HFFc6 (cell line): ENCODE results near the gene TSFM. TPM values are rescaled to one million over a fixed set of nuclear protein-coding genes. Genes with fewer than 3 reads are reported as not detected.

Source experiments
- DNase-seq: peaks from one replicate; pipeline ENCODE4 v3.0.0-alpha.2; 2018
- H3K27ac Mint-ChIP-seq: 2 replicates; pipeline ENCODE4 v1.8.0; 2020; ENCODE audit warnings: mild to moderate bottlenecking, mixed read lengths
- H3K27me3 Mint-ChIP-seq: 2 replicates; pipeline ENCODE4 v1.8.0; 2021; ENCODE audit warnings: mild to moderate bottlenecking, moderate library complexity, mixed read lengths; ENCODE audit not compliant: insufficient read depth
- H3K36me3 Mint-ChIP-seq: 2 replicates; pipeline ENCODE4 v1.8.0; 2021; ENCODE audit warnings: low read depth, mixed read lengths
- H3K4me1 Mint-ChIP-seq: 2 replicates; pipeline ENCODE4 v1.8.0; 2020; ENCODE audit warnings: low read depth, mixed read lengths
- H3K4me3 Mint-ChIP-seq: 2 replicates; pipeline ENCODE4 v1.8.0; 2020; ENCODE audit warnings: mild to moderate bottlenecking, moderate library complexity, mixed read lengths
- H3K9me3 Mint-ChIP-seq: 2 replicates; pipeline ENCODE4 v1.8.0; 2020; ENCODE audit warnings: mild to moderate bottlenecking, mixed read lengths
- total RNA-seq, 6 experiments: library from RNA; stranded (reverse); fragmentation: NEBNext Ultra II Directional; extraction: Animal tissue kit (Norgen Biotek cat#: 25700); gene quantifications; 2 replicates in 1 of 6; 3 replicates in 5 of 6; pipeline ENCODE4 v1.2.3, GENCODE V29; 2021
- TF ChIP-seq, protein P1 (sequence below): fragments of 200-600 bp; sonication (generic); IDR thresholded peaks from 2 replicates; pipeline ENCODE4 v1.5.0; 2021; ENCODE audit warnings: antibody characterized with exemption, mild to moderate bottlenecking

Gene TSFM
- total RNA-seq, 6 experiments from 2014 or later: 28.6 to 36.8 (median 33.7) TPM

DNA sequence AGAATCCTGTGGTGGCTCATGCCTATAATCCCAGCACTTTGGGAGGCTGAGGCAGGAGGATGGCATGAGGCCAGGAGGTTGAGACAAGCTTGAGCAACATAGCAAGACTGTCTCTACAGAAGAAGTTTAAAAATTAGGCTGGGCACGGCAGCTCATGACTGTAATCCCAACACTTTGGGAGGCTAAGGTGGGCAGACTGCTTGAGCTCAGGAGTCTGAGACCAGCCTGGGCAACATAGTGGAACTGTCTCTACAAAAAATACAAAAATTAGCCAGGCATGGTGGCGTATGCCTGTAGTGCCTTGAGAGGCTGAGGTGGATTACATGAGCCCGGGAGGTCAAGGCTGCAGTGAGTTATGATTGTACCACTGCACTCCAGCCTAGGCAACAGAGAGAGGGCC is 14.7 kb upstream of the TSFM start:
- no peak for DNase-seq
- H3K27me3 Mint-ChIP-seq: peaks cover 4% of the 10 kb centered on the region
- peaks cover 22% of the 10 kb centered on the region for H3K36me3 Mint-ChIP-seq

DNA sequence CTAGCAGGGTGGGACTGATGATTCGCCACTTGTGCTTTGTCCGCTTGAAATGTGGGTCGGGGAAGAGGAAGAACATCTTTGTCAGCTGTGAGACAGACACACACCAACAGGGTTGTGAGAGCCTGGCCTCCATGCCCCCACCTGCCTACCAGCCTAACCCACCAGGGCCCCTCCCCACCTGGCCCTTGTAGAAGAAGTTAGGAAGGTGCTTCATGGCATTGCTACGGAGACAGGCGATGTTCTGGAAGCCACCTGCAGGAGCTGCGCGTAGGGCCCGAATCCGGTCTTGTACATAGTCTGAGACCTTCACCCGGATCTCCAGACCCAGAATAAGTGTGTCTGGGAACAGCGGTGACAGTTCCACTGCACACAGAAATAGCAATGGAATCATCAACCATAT is 13.0 kb upstream of the TSFM start:
- Mint-ChIP-seq H3K4me3 (no peak overlapping the region; the same call in 1 of the 2 replicates), H3K36me3 (peaks cover 25% of the 10 kb centered on the region), H3K27ac (no peak overlapping the region), H3K27me3 (peaks cover 4% of the 10 kb centered on the region), H3K9me3 (no peaks in the 10 kb centered on the region), H3K4me1 (peaks cover 53% of the 10 kb centered on the region)
- TF ChIP-seq, protein P1, sequence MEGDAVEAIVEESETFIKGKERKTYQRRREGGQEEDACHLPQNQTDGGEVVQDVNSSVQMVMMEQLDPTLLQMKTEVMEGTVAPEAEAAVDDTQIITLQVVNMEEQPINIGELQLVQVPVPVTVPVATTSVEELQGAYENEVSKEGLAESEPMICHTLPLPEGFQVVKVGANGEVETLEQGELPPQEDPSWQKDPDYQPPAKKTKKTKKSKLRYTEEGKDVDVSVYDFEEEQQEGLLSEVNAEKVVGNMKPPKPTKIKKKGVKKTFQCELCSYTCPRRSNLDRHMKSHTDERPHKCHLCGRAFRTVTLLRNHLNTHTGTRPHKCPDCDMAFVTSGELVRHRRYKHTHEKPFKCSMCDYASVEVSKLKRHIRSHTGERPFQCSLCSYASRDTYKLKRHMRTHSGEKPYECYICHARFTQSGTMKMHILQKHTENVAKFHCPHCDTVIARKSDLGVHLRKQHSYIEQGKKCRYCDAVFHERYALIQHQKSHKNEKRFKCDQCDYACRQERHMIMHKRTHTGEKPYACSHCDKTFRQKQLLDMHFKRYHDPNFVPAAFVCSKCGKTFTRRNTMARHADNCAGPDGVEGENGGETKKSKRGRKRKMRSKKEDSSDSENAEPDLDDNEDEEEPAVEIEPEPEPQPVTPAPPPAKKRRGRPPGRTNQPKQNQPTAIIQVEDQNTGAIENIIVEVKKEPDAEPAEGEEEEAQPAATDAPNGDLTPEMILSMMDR: no peak
- no peak for DNase-seq

More for the DNA sequence above, 14.7 kb upstream of the TSFM start:
- Mint-ChIP-seq H3K4me3 (no peak overlapping the region), H3K27ac (no peak overlapping the region), H3K9me3 (no peaks in the 10 kb centered on the region), H3K4me1 (peaks cover 48% of the 10 kb centered on the region)
- TF ChIP-seq, protein P1: no peak

DNA sequence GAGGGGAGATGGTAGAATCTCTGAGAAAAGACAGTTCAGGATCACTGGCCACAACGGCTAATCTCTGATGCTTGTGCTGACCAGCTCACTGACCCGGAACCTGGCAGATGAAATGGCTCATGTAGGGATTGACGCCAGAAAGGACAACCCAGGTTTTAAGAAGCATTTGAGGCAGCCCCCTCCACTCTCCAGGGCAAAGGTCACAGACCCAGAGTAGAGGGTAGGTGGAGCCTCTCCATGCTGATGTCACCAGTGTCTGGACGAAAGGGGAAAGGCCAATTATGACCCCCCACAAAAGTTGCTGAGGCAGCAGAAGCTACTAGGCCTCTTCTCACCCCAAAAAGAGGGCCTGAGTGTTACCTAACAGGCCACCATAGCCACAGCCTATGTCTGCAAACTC is 11.9 kb upstream of the TSFM start:
- Mint-ChIP-seq H3K4me1 (peaks cover 49% of the 10 kb centered on the region), H3K4me3 (peak overlapping the region; percentile 99), H3K9me3 (no peaks in the 10 kb centered on the region), H3K27me3 (peaks cover 4% of the 10 kb centered on the region), H3K36me3 (peaks cover 29% of the 10 kb centered on the region), H3K27ac (peak overlapping the region; percentile 100; the same call in 1 of the 2 replicates)
- TF ChIP-seq, protein P1: no peak
- no peak for DNase-seq

DNA sequence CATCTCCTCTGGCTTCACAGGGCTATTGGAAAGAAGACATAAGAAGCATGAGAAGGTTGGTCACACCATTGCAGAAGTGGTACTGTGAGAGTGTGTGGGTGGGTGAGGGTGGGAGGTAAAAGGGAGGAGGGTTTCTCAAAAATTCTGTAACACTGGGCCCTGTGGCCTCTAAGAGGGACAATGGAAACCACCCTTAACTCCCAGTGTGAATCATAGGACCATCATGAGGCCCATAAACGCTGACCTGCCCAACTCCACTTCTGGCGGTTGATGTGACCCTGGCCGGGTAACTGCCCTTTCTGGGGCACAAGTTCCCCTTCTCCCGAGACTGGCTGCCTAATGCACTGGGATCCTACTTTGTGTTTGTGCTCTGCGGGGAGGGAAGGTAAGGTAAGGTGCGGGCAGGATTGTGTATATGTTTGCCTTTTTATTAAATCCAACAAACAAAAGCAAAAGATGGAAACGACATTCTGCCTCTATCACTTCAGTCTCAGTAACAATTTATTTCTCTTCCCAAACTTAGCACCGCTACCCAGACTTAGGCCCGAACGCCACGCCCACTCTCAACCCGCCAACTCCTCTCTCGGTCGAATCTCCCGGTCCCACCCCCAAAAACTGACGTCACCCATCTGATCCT is 11.2 kb upstream of the TSFM start:
- Mint-ChIP-seq H3K27ac (peak overlapping the region; percentile 100), H3K4me3 (peak overlapping the region; percentile 99), H3K4me1 (peaks cover 45% of the 10 kb centered on the region), H3K27me3 (peaks cover 2% of the 10 kb centered on the region), H3K36me3 (peaks cover 35% of the 10 kb centered on the region), H3K9me3 (no peaks in the 10 kb centered on the region)
- TF ChIP-seq, protein P1: no peak
- DNase-seq: peak; percentile 80

DNA sequence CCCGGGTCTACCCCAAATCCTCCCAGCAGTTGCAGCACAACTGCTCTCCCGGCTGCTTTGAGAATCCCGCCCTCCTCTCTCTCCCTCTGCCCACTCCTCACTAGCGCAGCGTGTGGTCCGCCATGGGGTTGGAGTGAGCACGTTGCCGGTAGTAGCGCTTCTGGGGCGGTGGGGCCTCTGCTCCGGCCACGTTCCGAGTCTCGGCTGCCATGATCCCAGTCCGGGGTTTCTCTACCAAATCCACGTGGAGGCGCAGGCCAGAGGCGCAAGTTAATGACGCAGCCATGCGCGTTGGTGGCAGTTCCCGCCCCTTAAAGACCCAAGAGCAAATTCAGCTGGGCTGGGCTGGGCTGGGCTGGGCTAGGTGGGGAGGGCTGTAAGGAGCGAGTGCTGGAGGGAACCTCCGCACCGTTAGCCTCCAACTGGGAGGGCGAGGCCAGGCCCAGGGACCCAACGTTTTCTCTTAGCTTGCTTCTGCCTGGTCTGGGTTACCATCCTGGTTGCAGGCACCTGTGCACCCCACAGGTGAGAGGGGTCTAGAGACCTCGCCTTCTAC is 10.6 kb upstream of the TSFM start, which contains the start of gene METTL1:
TSS of gene METTL1 (minus strand) at position 233 of the 556 bp plus-strand sequence. CDS start at position 211, 22 bp downstream.
- peaks cover 2% of the 10 kb centered on the region for H3K27me3 Mint-ChIP-seq
- H3K9me3 Mint-ChIP-seq: no peaks in the 10 kb centered on the region
- peak within 1 kb of the TSS; percentile 99 for H3K4me3 Mint-ChIP-seq

More for the DNA sequence above, 10.6 kb upstream of the TSFM start, which contains the start of gene METTL1:
- peaks cover 39% of the 10 kb centered on the region for H3K4me1 Mint-ChIP-seq
- peak within 1 kb of the TSS; percentile 100 for H3K27ac Mint-ChIP-seq
- peak; percentile 94 for DNase-seq
- TF ChIP-seq, protein P1: no peak
- peaks cover 35% of the 10 kb centered on the region for H3K36me3 Mint-ChIP-seq
